Neural cell (in vitro differentiated cells): Measurements from ENCODE around the gene FAM83G. TPM values are rescaled to one million over a fixed set of nuclear protein-coding genes. Genes with fewer than 3 reads are reported as not detected.

Experiments
- H2AFZ ChIP-seq: fragments of 200-600, 300-800 bp; sonication (generic), shearing (Covaris generic); 2 replicates; pipeline ENCODE4 v1.6.0; 2014; ENCODE audit warnings: low read depth, mild to moderate bottlenecking, antibody characterized with exemption, low read length, moderate library complexity
- H3F3A ChIP-seq: fragments of 200-600 bp; shearing (Covaris generic); 2 replicates; pipeline ENCODE4 v1.6.1; 2016; ENCODE audit warnings: mild to moderate bottlenecking, moderate library complexity, mixed read lengths, antibody characterized with exemption, low read length; ENCODE audit not compliant: insufficient read depth, poor library complexity, severe bottlenecking
- H3K27ac ChIP-seq: fragments of 200-600, 300-800 bp; sonication (generic), shearing (Covaris generic); 2 replicates; pipeline ENCODE4 v1.5.1; 2014; ENCODE audit warnings: mild to moderate bottlenecking, low read length, moderate library complexity
- H3K27me3 ChIP-seq: fragments of 300-800, 200-600 bp; sonication (generic), shearing (Covaris generic); 2 replicates; pipeline ENCODE4 v1.6.0; 2014; ENCODE audit warnings: mild to moderate bottlenecking, low read depth, low read length, moderate library complexity; ENCODE audit not compliant: insufficient read depth
- H3K36me3 ChIP-seq: fragments of 300-800, 200-600 bp; sonication (generic), shearing (Covaris generic); 2 replicates; pipeline ENCODE4 v1.5.1; 2014; ENCODE audit warnings: mild to moderate bottlenecking, antibody characterized with exemption, low read length, moderate library complexity; ENCODE audit not compliant: insufficient read depth
- H3K4me2 ChIP-seq: fragments of 300-800, 200-600 bp; sonication (generic), shearing (Covaris generic); 2 replicates; pipeline ENCODE4 v1.6.0; 2014; ENCODE audit warnings: mild to moderate bottlenecking, low read length
- H3K4me3 ChIP-seq: fragments of 300-800, 200-600 bp; sonication (generic), shearing (Covaris generic); 2 replicates; pipeline ENCODE4 v1.5.1; 2014; ENCODE audit warnings: mild to moderate bottlenecking, low read length, moderate library complexity
- H3K79me2 ChIP-seq: fragments of 200-600 bp; shearing (Covaris generic); replicated peaks from 2 replicates; pipeline ENCODE4 v1.6.0; 2014; ENCODE audit warnings: mild to moderate bottlenecking, low read length, moderate library complexity; ENCODE audit not compliant: insufficient read depth
- H3K9ac ChIP-seq: fragments of 300-800, 200-600 bp; sonication (generic), shearing (Covaris generic); 2 replicates; pipeline ENCODE4 v1.6.1; 2016; ENCODE audit warnings: mild to moderate bottlenecking, low read length, mixed read lengths
- H3K9me2 ChIP-seq: fragments of 200-600 bp; shearing (Covaris generic); 2 replicates; pipeline ENCODE4 v1.6.1; 2016; ENCODE audit warnings: mild to moderate bottlenecking, low read length, mixed read lengths; ENCODE audit not compliant: insufficient read depth
- H3K9me3 ChIP-seq: fragments of 200-600, 300-800 bp; sonication (generic), shearing (Covaris generic); 2 replicates; pipeline ENCODE4 v1.6.1; 2016; ENCODE audit warnings: mild to moderate bottlenecking, mixed run types, low read length, moderate library complexity, mixed read lengths
- H4K20me1 ChIP-seq: fragments of 200-600 bp; shearing (Covaris generic); 2 replicates; pipeline ENCODE4 v1.6.1; 2016; ENCODE audit warnings: mild to moderate bottlenecking, mixed run types; ENCODE audit not compliant: insufficient read depth
- CTCF ChIP-seq: fragments of 450-650 bp; IDR thresholded peaks from 2 replicates; pipeline ENCODE4 v1.5.1; 2014; ENCODE audit warnings: antibody characterized with exemption, mild to moderate bottlenecking, moderate library complexity; ENCODE audit not compliant: poor library complexity, severe bottlenecking
- EP300 ChIP-seq: fragments of 450-650 bp; conservative IDR thresholded peaks from 2 replicates; pipeline ENCODE4 v1.6.1; 2014; ENCODE audit warnings: antibody characterized with exemption, mild to moderate bottlenecking, moderate library complexity; ENCODE audit not compliant: poor library complexity, severe bottlenecking
- EZH2 ChIP-seq: fragments of 200-600, 300-800 bp; shearing (Covaris generic), sonication (generic); IDR thresholded peaks from 2 replicates; pipeline ENCODE4 v1.6.1; 2014; ENCODE audit warnings: antibody characterized with exemption, low read length, borderline replicate concordance, mild to moderate bottlenecking; ENCODE audit not compliant: insufficient read depth, poor library complexity, severe bottlenecking
- MXI1 ChIP-seq: fragments of 450-650 bp; conservative IDR thresholded peaks from 2 replicates; pipeline ENCODE4 v1.6.1; 2014; ENCODE audit warnings: antibody characterized with exemption, mild to moderate bottlenecking; ENCODE audit not compliant: poor library complexity, severe bottlenecking
- POLR2AphosphoS5 ChIP-seq: IDR thresholded peaks from 2 replicates; pipeline ENCODE4 v1.6.1; 2012
- RAD21 ChIP-seq: fragments of 450-650 bp; conservative IDR thresholded peaks from 2 replicates; pipeline ENCODE4 v1.6.1; 2014; ENCODE audit warnings: antibody characterized with exemption, mild to moderate bottlenecking, moderate library complexity
- REST ChIP-seq: IDR thresholded peaks from 2 replicates; pipeline ENCODE4 v1.6.1; 2012; ENCODE audit warnings: borderline replicate concordance
- SMC3 ChIP-seq: fragments of 450-650 bp; conservative IDR thresholded peaks from 2 replicates; pipeline ENCODE4 v1.6.1; 2014; ENCODE audit warnings: antibody characterized with exemption, mild to moderate bottlenecking, moderate library complexity; ENCODE audit not compliant: poor library complexity
- TAF1 ChIP-seq: IDR thresholded peaks from 2 replicates; pipeline ENCODE4 v1.6.1; 2012; ENCODE audit warnings: low read depth
- polyA plus RNA-seq: library from polyadenylated mRNA; depleted of rRNA; stranded (reverse); fragments of >200 nt; gene quantifications from 2 replicates; pipeline ENCODE4 v1.2.3, GENCODE V29; 2014

FAM83G gene
- polyA plus RNA-seq, 1 donor from 2014 or later = not detected

GRCh38 chr17:18992454-18993130 is 12.0 kb downstream of the FAM83G start:
- H3K4me3 ChIP-seq = no peak overlapping the region
- TF ChIP-seq POLR2AphosphoS5 (no peak), SMC3 (no peak), EP300 (no peak), CTCF (no peak), RAD21 (no peak), TAF1 (no peak), REST (no peak), EZH2 (no peak)
- no peaks in the 10 kb centered on the region for H3K79me2 ChIP-seq
- no peak overlapping the region for H3K9ac ChIP-seq
- H3K9me3 ChIP-seq = no peaks in the 10 kb centered on the region
- H3K4me2 ChIP-seq = no peak overlapping the region
- H3K9me2 ChIP-seq = no peaks in the 10 kb centered on the region
- H3K27me3 ChIP-seq = no peaks in the 10 kb centered on the region
- no peak overlapping the region for H3K27ac ChIP-seq
- H3K36me3 ChIP-seq = no peaks in the 10 kb centered on the region
- H2AFZ ChIP-seq = no peak overlapping the region
- no peaks in the 10 kb centered on the region for H4K20me1 ChIP-seq
- no peaks in the 10 kb centered on the region for H3F3A ChIP-seq

GRCh38 chr17:18991531-18992315 is 12.8 kb downstream of the FAM83G start:
- TF ChIP-seq EP300 (no peak), SMC3 (no peak), EZH2 (no peak), CTCF (no peak), TAF1 (no peak), RAD21 (no peak), REST (no peak), MXI1 (no peak), POLR2AphosphoS5 (no peak)
- no peaks in the 10 kb centered on the region for H3K27me3 ChIP-seq
- no peaks in the 10 kb centered on the region for H3K79me2 ChIP-seq

More at GRCh38 chr17:18991531-18992315, 12.8 kb downstream of the FAM83G start:
- Histone ChIP-seq H3K4me2 (no peak overlapping the region), H2AFZ (no peak overlapping the region), H4K20me1 (no peaks in the 10 kb centered on the region), H3K9me2 (no peaks in the 10 kb centered on the region), H3K9ac (no peak overlapping the region), H3K36me3 (no peaks in the 10 kb centered on the region), H3F3A (no peaks in the 10 kb centered on the region), H3K4me3 (no peak overlapping the region), H3K27ac (no peak overlapping the region), H3K9me3 (no peaks in the 10 kb centered on the region)
